Stimulated activated CD8-positive, alpha-beta memory T cell treated with anti-CD3 and anti-CD28 coated beads, Interleukin-2, amount 100 ng/mL, for 1 hour (primary cell): ENCODE results near the gene DENND1A.

Source experiments
- DNase-seq, 2 donors: peaks; one replicate each; pipeline ENCODE4 v3.0.0-alpha.2; 2020; ENCODE audit warnings: low read depth in 2 of 2

DENND1A gene

GRCh38 chr9:123541411-123541810, 388.5 kb downstream of the DENND1A start:
- no peak for DNase-seq

DNA sequence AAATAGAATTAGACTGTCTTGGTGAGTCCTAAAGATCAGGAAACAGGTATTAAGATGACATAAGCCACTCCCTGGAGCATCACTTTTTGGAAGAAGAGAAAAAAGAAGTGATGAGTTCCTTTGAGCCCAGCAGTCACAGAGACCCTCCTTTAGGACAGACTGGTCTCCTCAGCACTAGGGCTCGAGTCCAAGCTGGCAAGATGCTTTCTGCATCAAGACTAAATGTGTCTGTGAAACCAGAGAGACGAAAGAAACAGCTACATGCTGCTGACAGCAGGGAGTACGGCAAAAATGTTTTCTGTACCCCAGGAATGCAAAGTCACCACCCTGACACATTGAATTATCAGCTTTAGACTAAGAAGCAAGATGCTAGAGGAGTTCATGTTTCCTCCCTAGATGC, 389.5 kb downstream of the DENND1A start:
- no peak for DNase-seq

DNA sequence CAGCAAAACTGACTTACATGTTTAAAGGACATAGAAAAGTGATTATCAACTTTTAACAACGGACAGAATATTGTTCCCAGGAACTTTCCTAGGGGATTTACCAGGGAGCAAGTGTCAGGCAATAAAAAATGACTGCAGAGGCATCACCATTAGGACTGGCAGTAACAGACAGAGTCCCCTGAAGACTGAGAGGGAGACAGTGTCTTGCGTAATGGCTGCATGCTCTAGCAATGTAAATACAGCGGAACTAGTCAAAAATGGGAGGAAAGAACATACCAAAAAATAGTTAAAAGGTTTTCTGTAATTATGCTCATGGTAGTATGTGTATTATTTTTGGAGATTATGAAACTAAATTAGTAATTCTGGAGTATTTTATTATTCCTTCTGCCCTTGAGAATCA, 392.1 kb downstream of the DENND1A start:
- no peak for DNase-seq

DNA sequence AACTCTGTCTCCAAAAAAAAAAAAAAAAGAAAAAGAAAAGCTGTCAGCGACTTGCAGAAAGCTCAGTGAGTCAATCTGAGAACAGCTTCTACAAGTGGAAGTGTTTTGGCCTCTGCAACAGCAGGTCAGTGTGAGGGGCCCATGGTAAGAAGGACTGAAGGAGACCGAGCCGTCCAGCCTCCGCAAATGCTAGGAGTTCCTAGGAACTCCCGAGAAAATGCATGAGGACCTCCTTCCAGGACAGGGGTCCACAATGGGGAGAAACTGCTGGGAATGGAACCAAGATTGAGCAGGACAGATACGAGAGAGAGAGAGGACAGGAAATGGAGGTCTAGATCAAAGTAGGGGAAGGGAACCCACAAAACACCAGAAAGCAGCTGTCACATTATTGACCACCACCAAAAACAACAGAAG, 393.5 kb downstream of the DENND1A start:
- DNase-seq = no peak

- no peak for DNase-seq
Observed at GRCh38 chr9:123534336-123534735, 395.6 kb downstream of the DENND1A start.

DNA sequence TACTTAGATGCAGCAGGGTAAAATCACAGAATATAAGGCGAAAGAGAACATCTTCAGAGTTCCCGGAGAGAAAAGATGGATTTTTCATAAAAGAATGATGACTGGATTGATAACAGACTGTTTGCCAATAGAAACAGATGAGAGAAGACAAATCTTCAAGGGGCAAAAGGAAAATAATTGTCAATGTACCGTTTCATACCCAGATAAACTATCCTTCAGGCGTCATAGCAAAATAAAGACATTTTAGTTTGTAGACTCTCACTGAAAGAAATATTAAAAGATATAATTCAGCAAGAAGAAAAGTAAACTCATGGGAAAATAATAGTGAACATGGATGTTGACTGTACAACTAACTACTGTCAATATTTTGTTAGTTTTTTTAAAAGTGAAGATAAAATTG, 399.7 kb downstream of the DENND1A start:
- no peak for DNase-seq

- DNase-seq = no peak
Observed at GRCh38 chr9:123528501-123528900, 401.4 kb downstream of the DENND1A start.

DNA sequence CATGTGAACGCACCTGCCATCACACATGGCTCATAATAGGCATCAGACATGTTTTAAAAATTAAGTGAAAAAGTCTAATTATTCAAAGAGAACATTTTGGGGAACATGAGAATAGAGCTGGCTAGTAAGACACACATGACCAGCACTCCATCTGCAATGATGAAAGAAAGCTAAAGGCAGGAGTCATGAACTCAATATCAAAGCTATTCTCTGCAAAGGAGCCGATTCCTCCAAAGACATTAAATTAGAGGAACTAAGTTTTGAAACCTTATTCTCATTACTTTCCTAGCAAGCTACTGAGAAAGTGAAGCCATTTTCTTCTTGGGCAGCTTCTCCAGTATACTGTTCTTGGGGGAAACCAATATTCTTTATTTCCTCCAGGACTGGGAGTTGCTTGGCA, 401.9 kb downstream of the DENND1A start:
- DNase-seq = no peak

- DNase-seq = no peak
Observed at GRCh38 chr9:123525957-123526356, 404.0 kb downstream of the DENND1A start.

GRCh38 chr9:123525424-123525823, 404.5 kb downstream of the DENND1A start:
- no peak for DNase-seq

DNA sequence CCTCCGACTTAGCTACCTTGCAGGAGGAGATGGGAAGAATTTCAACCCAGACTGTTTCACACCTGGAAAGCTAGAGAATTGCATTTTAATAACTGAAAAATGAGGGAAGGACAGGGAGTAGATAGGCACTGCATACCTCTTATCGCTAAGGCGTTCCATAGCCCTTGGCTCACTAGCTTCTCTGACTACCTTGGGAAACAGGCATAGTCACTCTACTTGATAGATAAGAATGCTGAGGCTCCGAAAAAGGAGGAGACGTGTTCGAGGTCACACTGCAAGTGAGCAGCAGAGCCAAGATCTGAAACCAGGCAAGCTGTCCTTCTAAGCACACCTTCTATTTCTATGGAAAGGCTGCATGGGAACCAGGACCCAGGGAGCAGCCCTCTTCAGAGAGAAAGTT, 405.1 kb downstream of the DENND1A start:
- no peak for DNase-seq

GRCh38 chr9:123523845-123524244, 406.1 kb downstream of the DENND1A start:
- DNase-seq = no peak

- no peak for DNase-seq
Observed at GRCh38 chr9:123523001-123523400, 406.9 kb downstream of the DENND1A start.

DNA sequence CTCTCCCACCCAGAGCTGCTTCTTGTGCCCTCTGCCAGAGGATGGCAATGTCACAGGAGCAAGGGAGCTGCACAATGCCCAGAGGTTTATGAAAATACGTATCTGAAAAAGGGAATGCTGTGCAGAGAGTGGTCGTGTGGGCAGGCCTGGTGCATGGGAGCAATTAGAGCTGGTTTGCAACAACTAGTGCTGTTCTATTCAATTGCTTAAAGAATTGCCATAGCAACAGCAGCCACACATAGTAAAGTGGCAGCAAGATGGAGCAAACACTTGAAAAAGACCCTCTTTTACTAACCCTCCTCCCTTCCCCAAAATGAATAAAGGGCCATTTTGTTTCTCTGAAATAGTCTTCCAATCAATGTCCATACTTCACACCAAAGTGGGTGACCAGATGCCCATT, 407.7 kb downstream of the DENND1A start:
- no peak for DNase-seq

DNA sequence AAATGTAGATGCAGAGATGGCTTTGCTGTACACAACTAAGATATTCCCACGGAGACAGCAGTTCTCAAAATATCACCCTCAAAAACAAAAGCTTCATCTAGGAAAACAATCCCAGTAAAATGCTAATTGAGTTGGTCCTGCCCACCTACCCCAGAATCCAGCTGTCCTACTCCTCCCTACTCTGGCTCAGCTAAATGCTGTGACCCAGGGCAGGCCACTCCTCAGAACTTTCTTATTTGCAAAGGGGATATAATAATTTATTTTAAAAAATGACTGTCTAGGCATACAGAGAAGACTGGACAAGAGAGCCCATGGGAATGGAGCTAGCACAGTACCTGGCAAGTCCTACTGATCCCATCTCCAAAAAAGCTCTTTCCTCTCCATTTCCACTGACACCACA, 411.6 kb downstream of the DENND1A start:
- DNase-seq = no peak

DNA sequence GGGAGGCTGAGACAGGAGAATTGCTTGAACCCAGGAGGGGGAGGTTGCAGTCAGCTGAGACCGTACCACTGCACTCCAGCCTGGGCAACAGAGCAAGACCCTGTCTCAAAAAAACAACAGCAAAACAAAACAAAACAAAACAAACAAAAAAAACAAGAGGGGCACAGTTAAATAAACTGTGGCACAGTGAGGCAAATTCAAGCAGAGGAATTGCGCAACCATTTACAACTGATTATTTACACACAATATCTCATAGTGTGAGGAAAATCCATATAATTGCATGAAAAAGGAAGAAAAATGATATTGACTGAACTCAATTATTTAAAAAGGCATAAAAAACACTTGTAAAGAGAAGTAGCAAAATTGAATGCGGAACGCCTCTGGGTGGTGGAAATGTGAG, 412.4 kb downstream of the DENND1A start:
- DNase-seq = no peak

DNA sequence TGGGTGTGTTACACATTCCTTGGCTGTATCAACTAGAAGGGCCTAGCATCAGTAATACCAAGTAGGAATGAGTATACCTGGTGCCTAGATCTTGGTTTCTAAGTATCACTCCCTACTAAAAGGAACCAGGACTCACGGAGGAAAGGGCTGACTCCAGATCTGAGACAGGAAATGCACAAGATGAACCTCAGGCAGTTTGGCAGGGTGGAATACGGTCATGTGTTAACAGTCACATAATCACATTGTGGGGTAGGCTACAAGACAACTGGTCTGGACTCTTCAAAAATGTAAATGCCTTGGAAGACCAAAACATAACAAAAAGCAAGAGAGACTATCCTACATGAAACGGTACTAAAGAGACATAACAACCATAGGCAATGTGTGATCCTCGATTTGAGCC, 415.2 kb downstream of the DENND1A start:
- no peak for DNase-seq

DNA sequence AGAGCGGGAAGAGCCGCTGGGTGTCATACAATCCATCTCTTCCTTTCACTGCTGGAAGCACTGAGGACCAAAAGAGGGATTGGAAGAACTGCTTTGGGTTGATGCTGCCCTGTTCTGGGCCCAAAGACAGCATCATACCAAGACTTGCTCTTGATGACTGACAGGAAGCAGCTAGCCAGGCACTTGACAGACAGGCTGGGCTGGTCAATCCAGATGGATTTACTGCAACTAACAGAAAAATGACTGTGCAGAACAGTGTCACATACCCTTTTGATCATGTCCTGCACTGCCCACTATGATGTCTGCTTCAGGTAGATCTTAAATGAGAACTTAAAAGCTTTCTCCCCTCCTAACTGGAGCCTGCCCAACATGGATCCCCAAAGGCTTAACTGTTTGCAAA, 416.4 kb downstream of the DENND1A start:
- DNase-seq = no peak

DNA sequence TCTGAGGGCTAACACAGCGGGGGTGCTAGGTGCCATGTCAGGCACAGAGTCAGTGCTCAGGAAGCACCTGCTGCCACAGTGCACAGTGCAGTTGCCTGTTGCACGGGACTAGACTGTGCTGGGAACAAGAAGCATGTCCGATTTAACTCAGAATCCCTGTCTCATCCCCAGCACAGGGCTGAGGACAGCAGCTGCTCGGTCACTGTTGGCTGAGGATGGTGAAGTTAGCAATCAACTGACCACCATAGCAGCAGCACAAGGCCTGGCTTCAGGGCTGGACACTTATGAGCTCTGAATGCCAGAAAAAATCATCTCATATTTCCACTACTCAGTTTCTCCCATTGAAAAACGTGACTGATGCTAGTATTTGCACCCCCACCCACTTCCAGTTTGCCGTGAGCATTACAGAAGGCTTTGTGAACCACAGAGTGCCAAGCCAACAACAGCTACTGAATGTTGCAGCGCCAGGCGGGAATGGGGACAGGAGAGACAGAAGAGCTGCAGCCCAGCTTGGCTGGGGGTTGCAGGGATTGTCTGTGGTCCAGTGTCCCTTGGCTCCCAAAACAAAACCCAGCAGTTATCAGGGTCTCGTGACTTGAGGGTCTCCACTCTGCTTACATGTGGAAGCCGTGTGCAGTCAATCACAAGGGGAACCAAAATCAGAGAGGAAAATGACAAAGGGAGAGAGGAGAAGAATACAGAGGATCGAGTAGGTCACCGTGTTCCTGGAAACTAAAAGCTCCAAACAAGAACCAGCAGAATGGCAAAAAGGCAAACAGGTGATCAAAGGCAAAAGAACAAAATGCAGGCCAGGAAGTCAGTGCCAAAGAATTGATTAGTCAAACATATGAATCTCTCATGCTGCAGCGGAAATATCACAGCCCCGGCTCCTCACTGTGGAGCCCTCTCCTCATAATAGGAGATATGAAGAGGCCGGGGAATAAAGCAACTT, 418.3 kb downstream of the DENND1A start:
- DNase-seq = no peak

- DNase-seq = no peak
Observed at GRCh38 chr9:123509646-123510045, 420.3 kb downstream of the DENND1A start.

- DNase-seq = no peak
Observed at GRCh38 chr9:123508048-123508447, 421.9 kb downstream of the DENND1A start.

DNA sequence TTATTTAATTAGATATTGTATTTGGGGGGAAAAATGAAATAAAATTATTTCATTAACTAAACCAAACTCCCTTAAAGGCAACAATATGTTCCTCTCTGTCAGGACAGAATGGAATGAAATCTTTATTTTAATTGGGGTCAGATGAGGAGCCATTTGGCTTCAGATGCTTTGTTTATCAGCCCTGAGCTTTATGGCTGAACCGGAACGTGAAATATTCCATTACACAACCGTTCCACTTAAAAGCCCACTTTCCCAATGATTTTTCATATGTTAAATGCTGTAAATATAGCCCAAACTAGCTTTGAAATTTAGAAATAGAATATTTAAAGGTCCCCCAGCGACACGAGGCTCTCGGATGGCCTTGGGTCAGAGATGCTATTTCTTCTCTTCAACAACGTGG, 424.4 kb downstream of the DENND1A start:
- no peak for DNase-seq

GRCh38 chr9:123500336-123500735, 429.6 kb downstream of the DENND1A start:
- no peak for DNase-seq

GRCh38 chr9:123497830-123498229, 432.1 kb downstream of the DENND1A start:
- no peak for DNase-seq
